GM19455 (cell line): ENCODE results near the gene NOL7.

Experiments
- ATAC-seq: cut with Tn5 transposase; IDR thresholded peaks from one replicate; pipeline ENCODE4 v1.9.1; 2021; ENCODE audit not compliant: unreplicated experiment

The NOL7 gene

DNA sequence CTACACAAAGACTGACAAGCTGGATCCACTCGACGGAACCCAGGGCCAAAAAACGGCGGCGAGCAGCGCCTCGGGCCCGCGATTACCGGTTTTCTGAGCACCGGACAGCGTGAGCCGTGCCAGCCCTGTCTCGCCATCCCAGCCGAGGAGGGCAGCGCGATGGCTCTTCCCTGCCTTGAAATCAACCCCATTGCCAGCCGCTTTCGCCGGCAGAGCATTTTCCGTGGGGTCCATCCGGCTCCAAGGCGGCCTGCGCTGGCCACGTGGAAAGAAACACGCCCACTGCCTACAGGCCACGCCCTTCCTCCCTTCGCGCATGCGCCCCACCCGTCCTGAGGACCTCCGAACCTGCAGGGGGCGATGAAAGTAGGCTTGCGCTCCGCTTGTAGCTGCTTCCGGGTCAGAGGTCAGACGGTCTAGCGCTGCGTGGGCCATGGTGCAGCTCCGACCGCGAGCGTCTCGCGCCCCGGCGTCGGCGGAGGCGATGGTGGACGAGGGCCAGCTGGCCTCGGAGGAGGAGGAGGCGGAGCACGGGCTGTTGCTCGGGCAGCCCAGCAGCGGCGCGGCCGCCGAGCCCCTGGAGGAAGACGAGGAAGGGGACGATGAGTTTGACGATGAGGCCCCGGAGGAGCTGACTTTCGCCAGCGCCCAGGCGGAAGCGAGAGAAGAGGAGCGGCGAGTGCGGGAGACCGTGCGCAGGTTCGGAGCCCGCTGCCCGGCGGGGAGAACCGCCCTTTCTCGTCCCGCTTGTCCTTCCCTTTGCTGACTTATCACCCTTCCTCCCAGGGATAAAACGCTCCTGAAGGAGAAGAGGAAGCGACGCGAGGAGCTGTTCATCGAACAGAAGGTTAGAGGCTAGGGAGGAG is at the start of gene NOL7:
Gene NOL7, plus strand, starts transcription at position 410 of the 866 bp plus-strand sequence. Its CDS starts 24 bp downstream, at position 434.
- ATAC-seq = peak; percentile 89

DNA sequence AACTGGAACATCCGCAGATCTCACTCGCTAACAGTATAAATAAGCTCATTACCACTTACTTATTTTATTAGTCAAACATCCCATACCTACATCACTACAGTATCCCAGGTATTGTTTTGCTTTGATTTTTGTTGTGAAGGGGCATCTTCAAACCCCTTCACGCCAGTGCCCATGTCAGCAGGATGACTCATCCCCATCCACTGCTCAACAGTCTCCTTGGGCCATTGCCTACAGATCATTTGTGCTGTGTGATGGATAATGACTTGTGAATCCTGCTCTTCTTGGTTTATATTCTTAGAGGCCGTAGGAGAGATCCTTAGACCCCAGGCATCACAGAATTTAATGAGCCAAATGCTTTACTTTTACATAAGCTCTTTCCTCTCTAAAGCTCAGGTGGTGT is 49.2 kb upstream of the NOL7 start:
- ATAC-seq = no peak

DNA sequence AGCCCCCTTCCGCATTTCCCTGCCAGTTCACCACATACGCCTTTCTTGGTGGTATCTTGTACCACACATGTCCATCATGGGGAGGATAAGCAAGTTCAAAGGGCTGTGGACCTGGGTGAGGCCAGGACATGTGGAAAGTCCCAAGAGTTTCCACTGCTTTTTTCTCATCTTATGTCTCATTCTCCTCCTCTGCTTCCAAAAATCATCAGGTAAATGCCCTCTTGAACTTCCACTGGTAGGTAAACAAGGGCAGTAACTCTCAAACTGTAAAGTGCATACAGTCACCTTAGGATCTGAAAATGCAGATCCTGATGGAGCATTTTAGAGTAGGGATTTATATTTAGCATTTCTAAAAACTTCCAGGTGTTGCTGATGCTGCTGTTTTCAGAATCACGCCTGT is 48.6 kb upstream of the NOL7 start:
- ATAC-seq = no peak

DNA sequence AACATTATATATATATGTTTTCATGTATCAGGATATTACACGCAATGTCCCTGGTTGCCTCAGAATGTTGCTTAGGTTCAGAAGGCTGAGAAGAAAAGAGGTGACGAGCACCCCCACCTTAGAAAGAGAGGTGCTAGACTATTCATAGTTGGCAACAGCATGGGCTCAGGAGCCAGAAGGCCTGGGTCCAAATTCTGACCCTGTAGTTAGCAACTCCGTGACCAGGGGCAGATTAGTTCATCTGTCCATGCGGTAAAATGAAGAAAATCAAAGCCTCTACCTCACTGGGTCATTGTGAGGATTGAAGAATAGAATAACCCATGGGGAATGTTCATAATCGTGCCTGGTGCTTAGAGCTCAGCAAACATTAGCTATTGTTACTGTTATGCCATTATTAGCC is 46.2 kb upstream of the NOL7 start:
- ATAC-seq = no peak

DNA sequence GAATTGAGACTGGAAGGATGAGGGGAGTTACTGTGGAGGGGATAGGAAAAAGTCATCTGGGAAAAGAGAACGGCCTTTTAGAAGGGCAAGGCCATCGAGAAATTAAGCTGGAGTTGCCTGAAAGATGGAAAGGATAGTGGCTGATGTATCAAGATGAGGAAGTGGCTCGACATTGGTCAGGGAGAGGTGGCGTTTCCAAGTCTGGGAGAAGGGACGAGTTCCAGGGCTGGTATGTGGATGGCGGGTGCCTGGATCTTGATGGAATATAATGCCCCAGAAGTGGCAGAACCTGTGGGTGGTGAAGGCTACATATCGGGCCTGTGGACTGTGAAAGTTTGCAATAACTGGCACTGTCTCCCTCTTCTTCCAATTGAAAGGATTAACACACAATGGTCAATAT is 42.9 kb upstream of the NOL7 start:
- ATAC-seq = no peak

DNA sequence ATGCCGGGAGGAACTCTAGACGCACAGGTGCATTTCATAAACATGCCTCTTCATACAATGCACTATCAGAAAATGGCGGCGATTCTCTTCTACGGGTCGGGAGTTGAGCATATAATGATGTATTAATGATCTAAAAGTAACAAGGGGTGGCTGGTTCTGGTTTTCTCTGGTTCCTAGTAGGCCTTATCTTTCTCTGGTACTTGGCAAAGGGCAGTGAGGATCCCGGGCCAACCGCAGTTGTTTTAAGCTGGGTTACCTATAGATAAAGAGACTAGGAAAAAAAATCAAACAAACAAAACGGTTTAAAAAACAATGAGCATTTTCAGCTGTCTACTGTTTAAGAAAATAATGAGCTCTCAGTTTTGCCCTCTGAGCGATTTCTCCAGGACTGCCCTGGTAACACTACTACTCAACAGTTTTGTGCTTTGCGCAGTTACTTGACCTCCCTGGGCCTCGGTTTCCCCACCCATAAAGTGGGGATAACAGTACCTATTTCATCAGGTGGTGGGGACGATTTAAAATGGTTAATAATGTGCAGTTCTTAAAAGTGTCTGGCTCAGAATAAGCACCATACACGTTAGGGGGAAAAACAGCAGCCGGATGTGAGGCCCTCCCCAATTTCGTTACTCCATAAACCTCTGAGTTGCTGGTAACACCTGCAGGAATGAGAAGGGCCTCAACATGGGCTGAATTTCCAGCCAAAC is 42.0 kb upstream of the NOL7 start:
- no peak for ATAC-seq

DNA sequence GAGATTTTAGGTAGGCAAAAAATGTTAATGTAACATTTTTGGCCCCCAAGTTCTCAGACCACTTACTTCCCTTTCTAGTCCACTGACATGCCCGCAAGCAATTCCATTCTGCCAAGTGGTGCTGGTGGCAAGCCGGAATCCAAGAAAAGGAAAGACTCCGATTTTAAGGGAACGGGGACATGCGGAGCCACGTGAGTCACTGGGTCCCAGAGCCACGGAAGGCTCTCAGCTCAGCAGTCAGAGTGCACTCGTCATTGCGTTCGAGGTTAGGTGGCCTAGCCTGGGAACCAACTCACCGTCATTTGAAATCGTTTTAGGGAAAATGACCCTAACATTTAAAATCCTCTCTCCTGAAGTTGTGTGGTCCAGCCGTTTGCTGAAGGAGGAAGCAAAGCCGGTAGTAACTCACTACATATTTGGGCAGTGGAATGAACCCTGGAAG is 41.4 kb upstream of the NOL7 start:
- ATAC-seq = no peak

DNA sequence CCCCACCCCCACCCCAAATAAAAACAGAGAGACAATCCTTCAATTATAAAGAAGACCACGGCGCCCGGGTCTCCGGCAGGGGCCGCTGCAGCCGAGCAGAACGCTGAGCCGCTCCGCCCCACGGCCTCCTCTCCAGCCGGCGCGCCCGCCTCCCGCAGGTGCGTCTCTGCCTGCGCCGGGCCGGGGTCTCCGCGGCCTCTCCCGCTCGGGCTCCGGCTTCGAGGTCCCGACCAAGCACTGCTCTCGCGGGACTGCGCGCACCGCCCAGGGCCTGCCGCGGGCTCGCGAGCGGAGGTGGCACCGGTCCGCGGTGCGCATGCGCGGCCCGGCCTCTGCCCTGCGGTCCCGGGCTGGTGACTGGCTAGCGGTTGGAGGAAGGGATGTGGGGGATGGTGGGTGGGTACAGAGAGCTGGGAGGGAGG is 41.0 kb upstream of the NOL7 start:
- ATAC-seq = peak; percentile 71

DNA sequence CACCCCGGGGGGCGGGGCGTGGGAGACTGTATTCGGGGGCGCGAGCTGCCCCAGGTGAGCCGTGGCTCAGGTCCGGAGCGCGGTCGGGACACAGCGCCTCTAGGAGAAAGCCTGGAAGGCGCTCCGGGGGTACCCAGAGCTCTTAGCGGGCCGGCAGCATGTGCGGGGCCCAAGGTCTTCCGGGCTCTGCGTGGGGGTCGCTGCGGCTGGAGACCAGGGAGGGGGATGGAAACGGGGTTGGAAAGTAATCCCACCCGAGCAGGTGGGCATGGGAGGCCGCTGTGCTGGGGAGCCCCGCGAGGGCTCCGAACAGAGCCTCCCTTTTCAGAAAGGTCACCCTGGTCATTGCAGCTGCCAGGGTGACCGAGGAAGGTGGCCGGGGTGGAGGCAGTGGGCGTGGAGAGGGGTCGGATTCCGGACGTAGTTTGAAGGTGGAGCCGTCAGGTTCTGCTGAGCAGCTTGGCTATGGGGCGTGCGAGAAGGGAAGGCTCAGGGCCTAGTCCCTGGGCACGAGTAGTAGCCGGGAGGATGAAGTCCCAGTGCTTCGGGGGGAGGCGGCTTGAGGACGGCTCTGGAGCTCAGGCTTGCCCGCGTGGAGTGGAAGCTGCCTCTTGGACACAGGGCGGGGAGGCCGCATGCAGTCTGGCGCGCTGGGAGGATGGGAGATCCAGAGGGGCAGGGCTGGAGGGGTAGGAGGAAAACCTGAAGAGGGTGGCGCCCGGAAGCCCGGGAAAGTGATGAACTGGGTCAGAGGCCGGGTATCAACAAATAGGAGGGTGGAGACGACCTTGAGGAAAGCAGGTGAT is 40.4 kb upstream of the NOL7 start, which contains the start of gene SIRT5:
Gene SIRT5, plus strand, starts transcription at position 31 of the 806 bp plus-strand sequence. CDS start 9,510 bp downstream, outside the sequence.
- ATAC-seq = peak; percentile 70

DNA sequence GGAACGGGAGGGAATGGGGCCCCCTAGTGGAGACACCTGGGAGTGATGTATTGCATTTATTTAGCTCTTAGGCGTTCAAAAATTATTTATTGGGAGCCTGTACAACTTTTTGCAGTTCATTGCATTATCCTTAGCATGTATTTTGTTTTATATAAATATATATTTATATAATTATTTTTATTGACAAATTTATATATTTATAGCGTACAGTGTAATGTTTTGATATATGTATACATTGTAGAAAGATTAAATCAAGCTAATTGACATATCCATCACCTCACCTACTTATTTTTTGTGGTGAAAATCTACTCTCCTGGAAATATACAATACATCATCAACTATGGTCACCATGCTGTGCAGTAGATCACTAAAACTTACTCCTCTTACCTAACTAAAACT is 39.8 kb upstream of the NOL7 start:
- ATAC-seq = no peak

DNA sequence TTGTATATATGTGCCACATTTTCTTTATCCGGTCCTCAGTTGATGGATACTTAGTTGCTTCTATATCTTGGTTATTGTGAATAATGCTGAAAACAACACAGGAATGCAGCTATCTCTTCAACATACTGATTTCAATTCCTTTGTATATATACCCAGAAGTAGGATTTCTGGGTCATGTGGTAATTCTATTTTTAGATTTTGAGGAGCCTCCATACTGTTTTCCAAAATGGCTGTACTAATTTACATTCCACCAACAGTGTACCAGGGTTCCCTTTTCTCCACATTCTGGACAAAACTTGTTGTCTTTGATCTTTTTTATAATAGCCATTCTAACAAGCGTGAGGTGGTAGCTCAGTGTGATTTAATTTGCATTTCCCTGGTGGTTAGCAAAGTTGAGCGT is 39.1 kb upstream of the NOL7 start:
- ATAC-seq = no peak

DNA sequence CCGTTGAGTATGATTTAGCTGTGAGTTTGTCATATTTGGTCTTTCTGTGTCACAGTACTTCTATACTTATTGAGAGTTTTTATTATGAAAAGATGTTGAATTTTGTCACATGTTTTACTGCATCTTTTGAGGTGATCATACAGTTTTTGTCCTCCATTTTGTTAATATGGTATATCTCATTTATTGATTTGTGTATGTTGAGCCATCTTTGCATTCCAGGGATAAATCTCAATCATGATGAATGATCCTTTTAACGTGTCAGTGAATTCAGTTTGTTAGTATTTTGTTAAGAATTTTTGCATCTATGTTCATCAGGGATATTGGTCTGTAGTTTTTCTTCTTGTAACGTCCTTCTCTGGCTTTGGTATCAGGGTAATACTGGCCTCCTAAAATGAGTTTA is 37.2 kb upstream of the NOL7 start:
- ATAC-seq = no peak

DNA sequence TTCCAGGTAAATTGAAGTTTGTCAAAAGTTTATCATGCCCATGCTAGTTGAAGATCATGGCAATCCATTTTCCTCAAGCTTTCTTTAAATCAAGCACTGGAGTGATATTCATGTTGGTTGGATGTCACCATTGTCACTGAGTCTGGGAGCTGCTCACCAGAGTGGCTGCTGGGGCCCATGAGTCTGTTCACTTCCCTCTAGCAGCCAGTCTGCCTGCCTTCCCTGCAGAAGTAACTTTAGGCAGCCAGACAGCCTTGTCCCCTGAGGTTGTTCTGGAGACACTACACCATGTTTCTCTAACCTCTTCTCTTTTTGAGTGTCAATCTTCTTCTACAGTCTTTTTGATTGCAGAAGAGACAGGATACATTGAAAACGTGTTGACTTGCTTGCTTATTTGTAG is 35.2 kb upstream of the NOL7 start:
- ATAC-seq = no peak

DNA sequence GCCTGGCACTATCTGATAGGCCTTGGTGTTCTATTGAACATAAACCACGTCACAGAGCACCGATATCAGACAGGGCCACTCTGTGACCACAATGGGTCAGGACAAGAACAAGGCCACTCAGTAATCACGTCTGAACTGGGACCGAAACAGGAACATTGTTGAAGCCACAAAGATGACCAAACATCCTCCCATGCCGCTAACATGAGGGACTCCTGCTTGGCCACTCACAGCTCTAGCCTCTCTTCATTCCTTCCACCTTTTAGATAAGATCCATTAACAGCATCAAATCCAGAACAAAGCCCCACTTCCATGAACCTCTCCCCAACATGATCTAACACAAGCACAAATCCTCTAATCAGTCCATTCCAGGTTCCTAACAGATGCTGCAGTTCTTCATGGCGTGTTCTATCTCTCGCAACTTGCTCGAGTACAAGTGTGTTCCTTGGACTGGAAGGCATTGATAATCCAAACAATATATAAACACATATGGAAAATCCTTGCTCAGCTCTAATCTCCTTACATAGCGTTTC is 33.4 kb upstream of the NOL7 start:
- ATAC-seq = no peak

DNA sequence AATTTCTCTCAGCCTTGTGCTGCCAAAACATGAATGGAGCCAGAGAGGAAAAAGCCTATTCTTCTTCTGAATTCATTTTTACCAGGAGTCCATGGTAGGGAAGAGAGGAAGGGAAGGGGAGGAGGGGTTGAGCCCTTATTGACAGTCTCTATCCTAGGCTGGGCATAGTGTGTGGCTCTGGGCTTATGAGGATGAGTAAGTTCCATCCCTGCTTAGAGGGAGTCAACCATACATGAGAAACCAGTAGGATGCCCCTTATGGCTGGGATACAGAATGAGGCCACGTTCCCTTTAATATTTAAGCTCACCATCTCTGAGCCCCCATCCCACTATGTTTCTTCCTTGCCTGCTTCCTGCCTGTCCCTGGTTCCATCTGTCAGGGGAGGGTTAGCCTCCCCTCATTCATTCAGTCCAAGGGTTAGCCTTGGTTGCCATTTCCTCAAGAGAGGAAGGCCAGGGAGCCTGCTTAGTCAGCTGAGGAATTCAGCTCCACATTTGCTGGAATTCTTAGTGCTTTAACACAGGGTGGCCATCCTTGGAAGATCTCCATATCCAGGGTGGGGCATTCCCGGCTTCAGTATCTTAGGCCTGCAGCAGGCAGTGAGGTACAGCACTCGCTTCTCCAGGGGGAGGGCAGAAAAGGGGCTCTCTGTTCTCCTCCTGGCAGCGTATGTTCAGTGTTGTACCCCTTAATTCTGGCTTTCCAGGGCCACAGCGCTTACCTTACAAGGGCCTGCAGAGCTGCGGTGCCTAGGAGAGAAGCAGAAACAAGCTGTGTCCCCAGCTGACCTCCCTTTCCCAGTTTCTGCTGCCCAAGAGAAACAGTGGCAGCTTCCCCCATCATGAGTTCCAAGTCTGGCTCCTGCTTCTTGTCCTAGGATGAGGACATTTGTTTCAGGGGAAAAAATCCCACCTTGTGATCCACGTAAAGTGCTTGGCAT is 28.3 kb upstream of the NOL7 start:
- ATAC-seq = no peak

DNA sequence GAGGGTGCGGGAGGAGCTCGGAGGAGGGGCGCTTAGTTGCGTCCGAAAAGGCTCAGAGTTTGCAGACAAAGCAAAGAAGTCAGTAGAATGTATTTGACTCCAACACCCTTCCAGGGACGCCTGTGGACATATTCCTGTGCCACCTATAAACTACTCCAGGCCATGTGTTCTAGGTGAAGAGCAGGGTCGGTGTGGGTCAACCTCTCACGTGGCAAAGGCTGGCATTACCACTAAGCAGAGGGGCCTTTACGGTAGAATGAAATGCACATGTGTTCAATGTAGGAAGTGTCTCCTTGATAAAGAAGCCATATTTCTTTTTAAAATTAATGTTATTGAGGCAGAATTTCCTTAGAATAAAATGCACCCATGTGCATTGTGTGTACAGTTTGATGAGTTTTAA is 25.3 kb upstream of the NOL7 start:
- ATAC-seq = no peak

DNA sequence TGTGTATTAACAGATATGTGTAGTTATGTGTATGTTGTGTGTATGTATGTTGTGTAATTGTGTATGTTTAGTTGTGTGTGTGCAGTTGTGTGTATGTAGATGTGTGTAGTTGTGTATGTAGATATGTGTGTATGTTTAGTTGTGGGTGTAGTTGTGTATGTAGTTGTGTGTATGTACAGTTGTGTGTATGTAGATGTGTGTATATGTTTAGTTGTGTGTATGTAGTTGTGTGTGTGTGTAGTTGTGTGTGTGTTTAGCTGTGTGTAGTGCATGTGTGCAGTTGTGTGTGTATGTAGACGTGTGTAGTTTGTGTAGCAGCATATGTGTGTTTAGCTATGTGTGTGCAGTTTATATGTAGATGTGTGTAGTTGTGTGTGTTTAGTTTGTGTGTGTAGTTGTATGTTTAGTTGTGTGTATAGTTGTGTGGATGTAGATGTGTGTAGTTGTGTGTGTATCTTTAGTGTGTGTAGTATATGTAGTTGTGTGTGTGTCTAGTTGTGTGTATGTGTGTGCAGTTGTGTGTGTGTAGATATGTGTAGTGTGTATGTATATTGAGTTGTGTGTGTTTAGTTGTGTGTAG is 24.5 kb upstream of the NOL7 start:
- ATAC-seq = no peak

DNA sequence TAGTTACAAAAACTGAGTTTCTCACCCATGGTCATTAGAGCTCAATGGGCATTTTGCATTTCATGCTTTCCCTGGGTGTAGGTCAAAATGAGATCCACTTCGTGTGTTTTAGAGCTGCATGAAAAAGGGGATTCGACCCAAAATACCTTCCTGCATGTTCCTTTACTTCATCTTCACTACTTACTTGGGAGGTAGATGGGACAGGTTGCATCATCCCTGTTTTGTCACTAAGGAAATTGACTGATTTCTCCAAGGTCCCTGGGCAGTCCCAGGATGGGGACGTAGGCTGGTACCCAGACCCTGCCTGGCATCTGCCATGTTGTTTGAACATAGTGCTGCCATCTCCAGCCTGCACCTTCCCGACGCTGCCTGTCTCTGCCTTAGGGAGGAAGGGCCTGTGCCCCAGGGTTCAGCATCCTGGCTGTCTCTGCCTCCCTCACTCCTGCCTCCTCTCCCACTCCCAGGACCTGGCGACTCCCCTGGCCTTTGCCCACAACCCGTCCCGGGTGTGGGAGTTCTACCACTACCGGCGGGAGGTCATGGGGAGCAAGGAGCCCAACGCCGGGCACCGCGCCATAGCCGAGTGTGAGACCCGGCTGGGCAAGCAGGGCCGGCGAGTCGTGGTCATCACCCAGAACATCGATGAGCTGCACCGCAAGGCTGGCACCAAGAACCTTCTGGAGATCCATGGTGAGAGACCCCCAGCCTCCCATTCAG is 23.8 kb upstream of the NOL7 start:
- no peak for ATAC-seq

DNA sequence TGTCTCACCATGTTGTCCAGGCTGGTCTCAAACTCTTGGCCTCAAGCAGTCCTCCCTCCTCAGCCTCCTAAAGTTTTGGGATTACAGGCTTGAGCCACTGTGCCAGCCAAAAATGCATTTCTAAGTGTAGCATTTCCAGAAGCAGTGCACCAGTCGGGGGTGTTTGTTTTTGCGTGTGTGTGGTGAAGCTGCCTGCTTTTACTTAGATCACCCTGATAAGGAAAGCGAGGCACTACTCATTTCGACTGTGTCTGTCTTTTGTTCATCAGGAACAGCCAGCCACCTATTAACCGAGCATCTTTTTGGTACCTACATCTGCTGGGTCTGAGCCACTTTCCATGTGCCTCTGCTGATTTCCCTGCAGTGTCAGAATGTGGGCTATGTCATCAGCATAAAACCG is 22.0 kb upstream of the NOL7 start:
- no peak for ATAC-seq
